M059J (cell line): ENCODE measurements around the gene MYLK4. TPM values are rescaled to one million over a fixed set of nuclear protein-coding genes. Genes with fewer than 3 reads are reported as not detected.

ENCODE experiments used
- DNase-seq: peaks from one replicate; pipeline ENCODE4 v3.0.0-alpha.2; 2012; ENCODE audit warnings: low read depth
- total RNA-seq: library from RNA; depleted of rRNA; stranded (reverse); fragments of >200 nt; shearing (Covaris generic); gene quantifications from 2 replicates; pipeline ENCODE4 v1.2.3, GENCODE V29; 2014; rRNA removed

Gene MYLK4
- total RNA-seq, 1 experiment from 2014 or later, result 0.76 TPM

- DNase-seq, result no peak
Observed at GRCh38 chr6:2632976-2633584, 117.6 kb downstream of the MYLK4 start.

DNA sequence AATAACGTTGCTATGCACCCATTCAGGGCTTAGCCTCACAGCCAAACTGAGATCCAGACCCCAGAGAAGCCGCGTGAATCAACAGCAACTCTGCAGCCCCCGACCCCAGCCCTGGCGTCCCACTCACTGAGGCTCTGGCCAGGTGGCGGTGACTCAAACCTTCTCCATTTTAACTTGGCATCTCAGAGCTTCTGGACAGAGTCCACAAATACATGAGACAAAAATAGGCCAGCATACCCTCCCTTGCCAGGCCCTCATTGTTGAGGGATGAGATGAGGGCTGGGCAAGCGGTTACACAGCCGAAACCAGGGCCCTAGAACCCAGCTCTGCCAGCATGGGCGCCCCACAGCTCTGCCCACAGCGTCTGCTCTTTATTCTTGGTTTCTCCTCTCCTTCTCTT is 118.4 kb downstream of the MYLK4 start:
- peak; percentile 74 for DNase-seq

GRCh38 chr6:2630891-2631571 is 119.7 kb downstream of the MYLK4 start:
- DNase-seq, result peak; percentile 84

DNA sequence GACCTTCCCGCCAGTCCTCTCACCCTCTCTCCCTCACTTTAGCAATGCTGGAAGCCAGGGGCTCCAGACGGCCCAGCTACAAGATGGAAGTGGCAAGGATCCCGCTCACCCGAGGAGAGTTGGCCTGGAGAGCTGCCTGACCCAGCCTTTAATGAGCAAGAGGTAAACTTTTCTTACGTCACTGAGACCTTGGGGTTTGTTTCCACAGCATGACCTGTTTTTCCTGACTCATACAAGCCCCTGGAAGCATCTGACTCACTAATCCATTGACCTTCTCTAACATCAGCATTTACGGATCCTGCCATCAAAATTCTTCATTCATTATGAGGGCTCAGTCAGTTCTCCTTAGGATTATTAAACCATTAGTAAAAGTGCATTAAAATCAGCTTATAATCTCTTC is 120.4 kb downstream of the MYLK4 start:
- DNase-seq, result peak; percentile 99

GRCh38 chr6:2626401-2626800 is 124.3 kb downstream of the MYLK4 start:
- peak; percentile 91 for DNase-seq

DNA sequence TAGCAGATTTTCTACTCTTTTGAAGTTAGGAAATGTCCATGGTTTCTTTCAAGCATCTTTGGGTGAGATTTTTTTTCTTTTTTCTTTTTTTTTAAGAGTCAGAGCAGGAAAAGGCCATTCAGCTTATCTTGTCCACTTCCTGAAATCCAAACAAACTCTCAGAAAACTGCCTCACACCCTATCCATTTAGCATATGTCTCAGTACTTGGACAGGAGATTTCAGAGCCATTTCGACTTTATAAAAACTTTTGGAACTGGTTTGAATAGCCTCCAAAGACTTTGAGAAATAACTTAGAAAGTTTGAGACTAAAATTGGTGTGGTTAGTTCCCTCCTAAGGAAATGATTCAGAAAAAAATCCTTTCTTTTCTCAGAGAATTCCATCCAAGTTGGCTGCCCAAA is 125.1 kb downstream of the MYLK4 start:
- DNase-seq, result no peak

DNA sequence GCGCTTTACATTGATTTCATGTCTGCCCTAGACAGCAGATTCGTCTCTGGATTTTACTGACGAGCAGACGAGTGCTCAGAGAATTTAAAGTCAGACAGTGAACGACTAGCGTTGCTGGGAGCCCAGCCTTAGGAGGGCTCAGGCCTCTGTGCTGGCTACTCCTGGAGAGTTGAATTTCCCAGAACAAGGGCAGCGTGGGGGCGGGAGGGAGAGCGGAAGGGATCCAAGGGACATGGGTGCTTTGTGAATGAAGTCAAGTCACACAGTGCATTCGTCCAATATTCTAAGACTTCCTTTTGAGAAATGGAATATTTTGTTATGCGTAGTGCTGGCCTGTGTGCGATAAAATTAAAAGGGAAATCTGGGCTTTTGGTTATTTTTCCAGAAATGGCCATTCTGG is 126.5 kb downstream of the MYLK4 start:
- DNase-seq, result no peak

GRCh38 chr6:2623295-2623694 is 127.4 kb downstream of the MYLK4 start:
- no peak for DNase-seq

- DNase-seq, result no peak
Observed at GRCh38 chr6:2622671-2623070, 128.1 kb downstream of the MYLK4 start.

DNA sequence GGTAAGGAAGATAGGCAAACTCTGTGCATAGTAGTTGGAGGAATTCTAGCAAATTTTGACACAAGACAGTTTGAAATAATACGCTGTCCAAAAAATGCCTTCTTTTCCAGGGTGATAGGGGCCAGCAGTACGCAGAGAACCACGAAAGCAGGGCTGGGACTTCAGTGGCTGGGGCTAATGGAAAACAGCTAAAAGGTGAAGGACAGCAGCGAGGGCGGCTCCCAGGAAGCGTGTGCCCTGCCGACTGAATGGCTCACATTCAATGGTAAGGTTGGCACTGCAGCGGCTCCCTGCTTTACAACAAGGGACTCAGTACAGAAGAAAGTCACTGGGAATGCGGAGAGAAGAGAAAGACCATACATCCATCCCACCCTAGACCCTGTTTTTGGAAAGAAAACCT is 131.1 kb downstream of the MYLK4 start:
- no peak for DNase-seq

GRCh38 chr6:2617729-2618128 is 133.0 kb downstream of the MYLK4 start:
- no peak for DNase-seq

GRCh38 chr6:2616811-2617210 is 133.9 kb downstream of the MYLK4 start:
- DNase-seq, result peak; percentile 34

- no peak for DNase-seq
Observed at GRCh38 chr6:2615251-2615650, 135.5 kb downstream of the MYLK4 start.

GRCh38 chr6:2614846-2615245 is 135.9 kb downstream of the MYLK4 start:
- no peak for DNase-seq

- DNase-seq, result no peak
Observed at GRCh38 chr6:2614155-2614554, 136.6 kb downstream of the MYLK4 start.

Other genes with a start within 250 kb of the MYLK4 start
- gene WRNIP1, start 14.5 kb upstream of the MYLK4 start, total RNA-seq, result 52.1 and 103 TPM in 2 replicates
- gene SERPINB1, start 90.9 kb upstream of the MYLK4 start, total RNA-seq, result 1.5 and 3.9 TPM in 2 replicates
- 4.1 and 6.8 TPM in 2 replicates for gene SERPINB9, start 152.4 kb upstream of the MYLK4 start, total RNA-seq
- gene SERPINB6, start 220.6 kb upstream of the MYLK4 start, total RNA-seq, result 177 and 209 TPM in 2 replicates
- gene NQO2, start 249.0 kb upstream of the MYLK4 start, total RNA-seq, result 40.2 and 46.4 TPM in 2 replicates